NCI-H2227 (cell line): Measurements from ENCODE around the gene SAFB.
A peak's percentile ranks its signal among the peaks of the same experiment; 100 is the strongest.

Source experiments
- DNase-seq: peaks from one replicate; lab custom pipeline; 2025; ENCODE audit not compliant: unreplicated experiment; lab: John Stamatoyannopoulos, UW

The SAFB gene

DNA sequence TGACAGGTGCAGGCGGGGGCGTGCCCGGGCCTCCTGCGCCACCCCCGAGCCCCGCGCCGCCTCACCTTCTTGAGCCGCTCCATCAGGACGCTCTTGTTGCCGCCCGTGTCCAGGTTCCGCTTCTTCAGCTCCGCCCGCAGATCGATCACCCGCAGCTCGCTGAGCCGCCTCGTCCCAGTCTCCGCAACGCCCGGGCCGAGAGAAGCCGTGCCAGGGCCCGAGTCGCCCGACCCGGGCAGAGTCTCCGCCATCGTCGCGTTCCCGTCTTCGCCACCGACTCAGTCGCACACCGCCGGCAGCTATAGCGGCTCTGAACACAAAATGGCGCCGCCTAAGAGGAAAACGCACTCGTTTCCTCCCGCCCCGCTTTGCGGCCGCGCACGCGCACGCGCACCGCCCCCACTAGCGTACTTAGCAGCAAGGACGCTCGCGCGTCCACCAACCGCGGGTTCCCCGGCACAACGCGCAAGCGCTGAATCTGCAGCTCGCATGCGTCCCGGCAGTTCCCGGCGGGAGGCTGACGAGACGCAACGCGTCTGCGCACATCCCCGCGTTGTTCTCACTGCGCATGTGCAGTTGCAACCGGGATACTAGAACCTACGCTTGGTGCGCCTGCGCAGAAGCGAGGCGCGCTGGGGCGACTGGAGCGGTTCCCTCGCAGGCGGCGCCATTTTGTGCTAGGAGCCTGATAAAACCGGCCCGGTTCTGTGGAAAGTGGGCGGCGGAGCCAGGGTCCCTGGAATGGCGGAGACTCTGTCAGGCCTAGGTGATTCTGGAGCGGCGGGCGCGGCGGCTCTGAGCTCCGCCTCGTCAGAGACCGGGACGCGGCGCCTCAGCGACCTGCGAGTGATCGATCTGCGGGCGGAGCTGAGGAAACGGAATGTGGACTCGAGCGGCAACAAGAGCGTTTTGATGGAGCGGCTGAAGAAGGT is at the start of gene SAFB, which contains the start of gene SAFB2:
SAFB (plus strand) TSS at position 619 of the 932 bp plus-strand sequence; CDS start at position 742, 123 bp downstream.
SAFB2 (minus strand) TSS at position 312 of the 932 bp plus-strand sequence; CDS start at position 251, 61 bp downstream.
- DNase-seq, result peak; percentile 99

DNA sequence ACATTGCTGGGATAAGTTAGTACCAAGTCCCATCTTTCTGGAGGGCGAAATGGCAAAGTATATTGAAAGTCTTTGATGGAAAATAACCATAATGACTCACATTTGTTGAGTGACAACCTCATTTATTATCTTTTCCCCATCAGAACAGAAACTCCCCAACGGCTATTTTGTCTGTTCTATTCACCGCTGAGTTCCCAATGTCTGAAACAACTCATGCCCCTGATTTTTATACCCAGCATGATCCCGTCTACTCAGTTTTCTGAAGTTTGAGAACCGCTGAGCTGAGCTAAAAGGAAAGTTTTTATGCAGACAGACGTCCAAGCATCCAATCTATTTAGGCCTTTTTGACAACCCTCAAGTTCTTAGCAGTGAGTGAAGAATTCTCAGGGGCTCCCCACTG is 47.3 kb upstream of the SAFB start:
- no peak for DNase-seq

DNA sequence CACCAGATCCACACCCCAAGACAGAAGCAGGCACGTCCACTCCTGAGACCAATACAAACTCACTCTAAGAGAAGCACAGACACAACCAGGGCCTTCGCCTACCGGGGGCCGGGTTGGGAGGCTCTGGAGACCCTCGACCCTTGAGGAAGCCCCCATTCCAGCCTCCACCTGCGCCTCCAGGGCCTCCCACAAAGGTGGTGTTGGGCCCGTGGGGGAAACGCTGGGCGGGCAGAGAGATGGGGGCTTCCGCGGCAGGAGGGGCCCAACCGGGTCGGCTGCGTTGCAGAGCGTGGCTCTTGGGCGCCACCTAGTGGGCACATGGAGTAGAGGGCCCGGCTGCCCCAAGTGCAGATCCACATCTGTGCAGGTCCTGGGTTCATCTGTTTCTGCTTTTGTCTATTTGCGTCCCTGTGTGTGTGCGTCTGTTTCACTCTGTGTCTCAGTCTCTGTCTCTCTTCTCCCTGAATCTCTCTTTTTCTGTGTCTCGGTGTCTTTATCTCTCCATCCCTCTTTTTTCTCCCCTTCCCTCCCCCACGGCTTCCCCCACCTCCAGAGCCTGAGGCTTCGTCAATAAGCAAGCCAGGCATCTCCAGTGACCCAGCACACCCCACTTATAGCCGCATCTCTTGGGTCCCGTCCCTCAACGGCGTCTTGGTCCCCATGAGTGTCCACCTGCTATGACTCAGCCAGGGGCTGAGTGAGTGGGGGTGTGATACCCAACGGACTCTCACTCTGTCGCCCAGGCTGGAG is 44.6 kb upstream of the SAFB start:
- peak; percentile 80 for DNase-seq

DNA sequence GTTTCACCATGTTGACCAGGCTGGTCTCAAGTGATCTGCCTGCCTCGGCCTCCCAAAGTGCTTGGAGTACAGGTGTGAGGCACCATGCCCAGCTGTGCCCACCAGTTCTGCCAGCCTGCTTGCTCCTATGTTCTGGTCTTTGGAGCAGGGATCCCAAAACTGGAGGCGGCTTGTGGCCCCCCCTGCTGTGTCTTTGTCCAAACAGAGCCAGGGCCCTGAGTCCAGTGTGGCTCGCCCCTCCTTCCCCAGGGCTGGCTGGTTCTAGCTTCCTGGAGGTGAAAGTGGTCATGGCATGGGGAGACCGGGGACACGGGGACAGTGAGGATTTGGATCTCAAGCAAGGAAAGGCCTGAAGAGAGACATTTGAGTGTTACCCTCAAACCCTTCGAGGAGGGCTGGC is 43.6 kb upstream of the SAFB start:
- no peak for DNase-seq

DNA sequence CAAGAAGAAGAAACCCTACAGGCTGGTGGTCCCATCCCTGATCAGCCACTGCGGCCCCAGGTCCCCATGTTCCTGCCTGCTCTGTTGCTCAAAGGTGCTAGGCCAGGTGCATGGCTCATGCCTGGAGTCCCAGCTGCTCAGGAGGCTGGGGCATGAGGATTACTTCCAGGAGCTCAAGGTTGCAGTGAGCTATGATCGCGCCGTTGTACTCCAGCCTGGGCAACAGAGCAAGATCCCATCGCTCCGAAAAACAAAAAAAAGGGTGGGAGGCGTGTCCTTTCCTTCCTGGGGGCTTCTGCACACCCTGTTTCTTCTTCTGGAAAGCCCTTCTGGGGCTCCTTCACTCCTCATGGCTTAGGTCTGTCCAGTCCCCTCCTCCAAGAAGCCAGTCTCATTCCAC is 43.2 kb upstream of the SAFB start:
- DNase-seq, result no peak

DNA sequence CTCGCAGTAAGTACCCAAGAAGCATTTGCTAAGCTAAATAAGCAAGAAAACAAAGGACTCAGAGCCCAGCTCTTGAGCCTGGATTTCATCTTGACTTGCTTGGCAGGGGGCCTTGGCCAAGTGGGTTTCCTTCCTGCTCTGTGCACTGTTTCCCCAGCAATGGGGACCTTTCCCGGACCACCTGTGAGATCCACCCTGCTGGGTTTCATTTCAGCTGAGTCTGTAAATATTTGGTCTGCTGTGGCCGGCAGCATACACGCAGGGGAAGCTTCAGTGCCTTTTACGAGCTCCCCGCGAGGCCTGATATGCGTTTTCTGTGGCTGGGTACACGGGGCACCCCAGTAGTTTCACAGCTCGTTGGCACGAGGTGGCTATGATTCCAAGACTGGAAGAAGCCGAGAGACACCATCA is 42.7 kb upstream of the SAFB start:
- DNase-seq, result peak; percentile 24

DNA sequence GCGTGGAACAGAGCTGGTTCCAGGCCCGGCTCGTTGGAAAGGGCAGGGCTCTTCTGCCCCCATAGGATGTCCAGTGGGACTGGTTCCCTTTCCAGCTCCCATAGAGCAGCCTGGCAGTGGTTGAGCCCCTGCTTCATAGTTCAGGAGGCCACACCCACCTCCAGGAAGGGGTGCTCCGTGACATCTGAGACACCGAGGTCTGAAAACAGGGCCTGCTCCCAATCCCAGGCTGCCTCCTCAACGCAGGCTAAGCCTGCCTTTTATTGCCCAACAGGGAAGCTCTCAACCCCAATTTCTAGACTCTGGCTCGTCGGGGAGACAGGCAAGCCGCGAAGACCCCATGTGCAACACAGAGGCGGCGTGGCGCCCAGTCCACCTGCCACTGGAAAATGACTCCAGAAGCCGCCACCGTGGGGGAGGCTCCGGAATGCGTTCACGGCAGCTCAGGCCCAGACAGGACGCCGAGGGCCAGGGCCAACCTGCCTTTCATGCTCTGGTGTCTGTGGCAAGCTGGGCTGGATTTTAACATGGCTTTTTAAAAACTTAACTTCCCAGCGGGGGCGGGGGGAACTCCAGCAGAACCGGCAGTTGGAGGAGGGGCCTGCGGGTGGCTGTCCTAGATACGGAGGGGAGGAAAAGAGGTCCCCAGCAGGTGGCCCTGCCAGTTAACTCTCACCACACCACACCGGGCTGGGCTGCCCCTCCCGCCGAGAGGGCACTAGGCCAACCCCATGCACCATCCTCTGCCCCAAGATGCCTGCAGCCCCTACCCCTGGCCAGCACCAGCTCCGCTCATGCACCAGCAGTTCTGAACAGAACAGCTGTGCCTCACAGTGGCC is 37.2 kb upstream of the SAFB start:
- DNase-seq, result peak; percentile 34

DNA sequence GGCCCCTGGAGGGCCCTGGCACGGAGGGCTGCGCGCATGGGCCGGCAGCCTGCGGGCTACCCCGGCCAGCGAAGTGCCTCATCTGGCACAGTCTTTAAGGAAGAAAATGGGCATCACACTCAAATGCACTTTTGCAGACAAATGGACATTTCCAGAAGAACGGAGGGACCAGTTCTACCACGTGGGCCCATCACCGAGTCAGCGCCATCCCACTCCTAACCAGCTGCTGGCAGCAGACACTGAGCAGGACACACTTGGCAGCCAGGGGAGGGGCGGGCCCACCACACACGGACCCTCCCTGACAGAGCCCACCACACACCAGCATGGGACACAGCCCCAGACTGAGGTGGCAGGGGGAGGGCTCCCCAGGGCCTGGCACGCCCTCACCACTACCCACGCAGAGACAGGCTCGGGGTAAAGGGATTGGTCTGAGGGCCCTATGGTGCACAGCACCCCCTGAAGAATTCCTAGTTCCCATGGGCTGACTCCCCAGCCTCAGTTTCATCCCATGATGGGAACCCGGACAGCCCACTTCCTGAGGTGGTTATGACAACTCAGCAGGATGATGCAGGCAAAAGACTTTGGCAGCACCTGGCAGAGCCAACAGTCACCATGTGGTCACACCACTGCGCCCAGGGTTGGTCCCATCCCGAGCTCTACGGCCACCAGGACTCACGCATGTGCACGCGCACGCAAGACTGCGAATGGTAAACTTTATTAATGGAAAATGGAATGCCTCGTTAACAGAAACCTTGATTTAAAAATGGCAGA is 36.4 kb upstream of the SAFB start:
- DNase-seq, result no peak

DNA sequence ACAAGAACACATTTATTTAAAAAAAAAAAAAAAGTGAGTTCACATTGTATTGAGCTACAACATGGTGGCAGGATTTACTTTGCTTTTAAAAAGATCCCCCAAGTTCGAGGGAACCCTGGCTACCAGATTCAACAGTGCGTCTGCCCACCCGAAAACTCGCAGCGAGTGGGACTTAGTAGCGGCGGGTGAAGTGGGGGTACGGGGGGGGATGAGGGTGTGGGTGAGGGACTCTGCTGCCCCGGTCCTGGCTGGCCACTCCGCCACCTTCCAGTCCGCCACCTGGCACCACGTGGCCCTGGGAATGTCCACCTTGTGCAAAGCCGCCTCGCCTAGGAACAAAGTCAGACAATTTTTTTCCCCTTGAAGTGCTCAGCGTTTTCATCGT is 35.8 kb upstream of the SAFB start:
- DNase-seq, result no peak

DNA sequence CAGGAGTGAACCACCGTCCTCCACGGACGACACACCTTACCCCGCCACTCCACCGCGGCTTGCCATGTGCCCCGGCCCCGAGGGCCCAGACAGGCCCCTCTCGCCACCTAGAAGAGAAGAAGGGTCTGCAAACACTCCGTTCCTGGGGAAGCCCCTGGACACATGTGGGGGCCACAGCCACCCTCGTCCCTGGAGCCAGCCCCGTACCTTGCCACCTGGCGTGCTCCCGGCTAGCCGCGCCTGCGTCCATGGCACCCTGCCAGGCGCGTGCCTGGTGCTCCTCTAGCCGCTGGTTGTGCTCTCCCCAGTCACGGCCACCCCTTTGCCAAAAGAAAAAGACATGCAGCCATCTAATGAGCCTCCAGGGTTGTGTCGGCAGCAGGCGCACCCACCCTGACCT is 35.2 kb upstream of the SAFB start:
- no peak for DNase-seq

DNA sequence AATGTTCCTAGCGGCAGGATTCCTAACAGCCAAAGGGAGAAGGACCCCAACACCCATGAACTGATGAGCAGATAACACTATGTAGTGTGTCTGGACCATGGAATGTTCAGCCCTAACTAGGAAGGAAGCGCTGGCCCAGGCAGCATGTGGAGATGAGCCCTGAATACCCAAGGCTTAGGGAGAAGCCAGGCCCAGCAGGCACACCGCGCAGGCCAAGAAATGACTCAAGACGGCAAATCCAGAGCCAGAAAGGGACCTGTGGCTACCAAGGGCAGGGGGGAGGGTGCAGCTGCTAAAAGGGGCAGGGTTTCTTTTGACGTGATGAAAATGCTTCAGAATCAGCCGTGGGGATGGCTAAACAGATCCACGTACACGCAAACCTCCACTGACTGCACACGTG is 34.4 kb upstream of the SAFB start:
- no peak for DNase-seq

DNA sequence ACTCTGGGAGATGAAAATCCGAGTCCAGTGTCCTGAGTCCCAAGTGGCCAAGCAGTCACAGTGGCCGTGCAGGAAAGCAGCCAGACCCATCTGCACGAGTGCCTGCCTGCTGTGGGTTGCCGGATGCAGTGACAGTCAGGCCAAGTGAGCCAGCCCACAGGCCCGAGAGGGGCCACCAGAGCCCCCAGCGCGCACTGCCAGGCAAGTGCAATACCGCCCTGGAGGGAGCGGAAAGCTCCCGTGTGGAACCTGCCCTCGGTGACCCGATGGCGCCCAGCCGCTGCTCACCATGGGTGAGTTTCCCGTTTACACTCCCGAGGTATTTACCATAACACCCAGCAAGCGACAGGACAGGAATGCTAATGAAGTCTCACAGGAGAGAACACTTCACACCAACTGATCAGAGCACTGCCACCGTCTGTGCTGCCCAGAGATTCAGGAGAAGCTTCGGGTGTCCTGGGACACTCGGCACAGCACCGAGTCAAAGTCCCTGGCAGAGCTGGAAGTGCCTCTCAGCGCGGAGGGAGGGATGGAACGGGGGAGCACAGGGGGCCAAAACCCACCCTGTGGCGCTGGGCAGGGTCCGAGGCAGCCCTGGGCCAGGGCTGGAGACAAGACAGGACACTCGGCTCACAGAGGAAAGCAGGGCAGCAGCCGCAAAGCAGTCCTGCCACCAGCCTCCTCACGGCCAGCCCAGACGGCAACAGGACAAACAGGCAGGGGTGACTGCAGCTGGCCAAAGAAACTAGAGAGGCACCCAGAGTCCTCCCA is 33.8 kb upstream of the SAFB start:
- DNase-seq, result no peak

DNA sequence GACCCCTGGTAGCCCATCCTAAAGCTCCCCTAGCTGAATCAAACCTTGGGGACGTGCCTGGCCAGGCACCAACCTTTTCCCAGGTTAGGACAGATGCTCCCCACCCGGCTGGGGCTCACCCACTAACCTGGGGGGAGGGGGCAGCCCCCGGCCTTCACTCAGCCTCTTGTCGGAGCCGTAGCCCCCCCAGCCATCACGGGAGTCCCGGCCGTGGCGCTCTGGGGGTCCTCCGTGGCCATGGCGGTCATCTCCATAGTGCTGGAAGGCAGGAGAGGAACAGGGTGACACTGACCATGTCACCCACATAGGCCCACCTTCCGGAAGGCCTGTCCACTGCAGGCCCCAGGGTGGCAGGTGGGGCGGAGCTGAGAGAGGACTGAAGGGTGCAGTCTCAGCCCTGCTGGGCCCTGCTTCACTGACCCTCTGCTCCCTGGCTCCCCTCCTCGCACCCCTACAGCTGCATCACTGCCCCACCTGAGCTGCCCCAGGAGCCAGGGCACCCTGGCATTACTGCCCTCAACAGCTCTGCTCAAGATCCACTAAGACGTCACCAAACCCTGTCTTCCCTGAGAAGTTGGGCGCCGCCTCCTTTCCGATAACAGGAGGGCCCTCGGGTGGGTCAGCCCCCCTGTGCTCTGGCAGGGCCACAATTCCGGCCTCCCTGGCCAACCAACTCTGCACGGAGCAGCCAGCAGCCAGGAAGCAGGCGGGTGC is 32.6 kb upstream of the SAFB start:
- DNase-seq, result no peak

DNA sequence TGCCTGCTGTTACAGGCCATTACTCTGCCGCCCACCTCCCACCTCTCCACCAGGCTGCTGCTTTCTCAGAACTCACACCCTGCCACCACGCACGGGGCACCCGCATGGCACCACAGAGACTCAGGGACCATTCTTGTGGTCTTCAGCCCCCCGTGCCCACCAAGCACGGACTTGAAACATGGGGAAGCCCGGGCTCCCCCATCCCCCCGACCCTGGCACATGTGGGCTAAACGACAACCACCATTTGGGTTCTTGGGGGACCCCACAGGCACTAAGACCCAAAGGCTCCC is 32.1 kb upstream of the SAFB start:
- DNase-seq, result no peak

DNA sequence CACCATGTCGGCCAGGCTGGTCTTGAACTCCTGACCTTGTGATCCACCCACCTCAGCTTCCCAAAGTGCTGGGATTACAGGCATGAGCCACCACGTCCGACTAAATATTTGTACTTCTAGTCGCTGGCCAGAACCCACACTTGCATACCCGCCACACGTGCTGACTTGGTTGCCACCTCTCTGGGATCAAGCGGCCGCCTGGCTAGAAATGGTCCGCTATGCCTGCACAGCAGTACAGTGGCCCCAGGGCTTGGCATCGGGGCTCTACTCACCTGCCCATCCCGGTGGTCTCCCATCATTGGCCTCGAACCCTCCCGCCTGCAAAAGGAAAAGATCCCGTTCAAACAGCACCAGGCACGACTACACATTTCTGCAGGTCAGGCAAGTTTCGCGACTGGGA is 31.4 kb upstream of the SAFB start:
- no peak for DNase-seq

DNA sequence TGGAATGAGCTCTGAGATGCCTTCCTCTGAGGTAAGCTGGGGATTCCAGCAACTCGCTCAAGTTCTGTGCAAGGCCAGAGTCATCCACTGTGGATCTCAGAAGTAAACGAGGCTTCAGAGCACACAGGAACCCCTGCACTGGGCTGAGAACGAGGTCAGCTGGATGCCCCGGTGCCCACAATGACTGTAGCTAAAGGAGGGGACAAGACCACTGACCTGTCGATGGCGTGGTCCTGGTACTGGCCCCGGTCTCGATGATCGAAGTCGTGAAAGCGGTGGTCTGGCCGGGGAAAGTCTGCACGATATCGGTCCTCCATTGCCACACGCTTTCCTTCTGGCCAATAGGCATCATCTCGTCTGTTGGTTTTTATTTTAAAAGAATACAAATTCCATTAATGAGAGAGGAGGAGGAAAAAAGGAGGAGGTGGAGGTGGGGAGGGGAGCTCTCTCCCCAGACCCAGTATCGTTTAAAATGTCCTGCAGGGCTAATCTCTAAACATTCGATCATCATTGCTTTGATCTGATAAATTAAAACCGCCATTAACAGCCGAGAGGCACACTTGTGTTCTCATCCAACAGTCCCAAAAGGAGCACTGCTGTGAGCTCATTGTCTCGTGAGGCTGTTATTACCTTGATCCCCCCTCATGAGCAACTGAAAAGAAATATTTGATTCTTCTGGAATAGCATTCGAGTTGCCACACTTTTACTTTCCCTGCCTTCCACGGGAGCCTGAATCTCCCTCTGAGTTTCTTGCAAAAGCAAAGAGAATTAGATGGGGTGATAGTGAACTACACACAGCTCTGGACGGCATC is 30.1 kb upstream of the SAFB start:
- no peak for DNase-seq

DNA sequence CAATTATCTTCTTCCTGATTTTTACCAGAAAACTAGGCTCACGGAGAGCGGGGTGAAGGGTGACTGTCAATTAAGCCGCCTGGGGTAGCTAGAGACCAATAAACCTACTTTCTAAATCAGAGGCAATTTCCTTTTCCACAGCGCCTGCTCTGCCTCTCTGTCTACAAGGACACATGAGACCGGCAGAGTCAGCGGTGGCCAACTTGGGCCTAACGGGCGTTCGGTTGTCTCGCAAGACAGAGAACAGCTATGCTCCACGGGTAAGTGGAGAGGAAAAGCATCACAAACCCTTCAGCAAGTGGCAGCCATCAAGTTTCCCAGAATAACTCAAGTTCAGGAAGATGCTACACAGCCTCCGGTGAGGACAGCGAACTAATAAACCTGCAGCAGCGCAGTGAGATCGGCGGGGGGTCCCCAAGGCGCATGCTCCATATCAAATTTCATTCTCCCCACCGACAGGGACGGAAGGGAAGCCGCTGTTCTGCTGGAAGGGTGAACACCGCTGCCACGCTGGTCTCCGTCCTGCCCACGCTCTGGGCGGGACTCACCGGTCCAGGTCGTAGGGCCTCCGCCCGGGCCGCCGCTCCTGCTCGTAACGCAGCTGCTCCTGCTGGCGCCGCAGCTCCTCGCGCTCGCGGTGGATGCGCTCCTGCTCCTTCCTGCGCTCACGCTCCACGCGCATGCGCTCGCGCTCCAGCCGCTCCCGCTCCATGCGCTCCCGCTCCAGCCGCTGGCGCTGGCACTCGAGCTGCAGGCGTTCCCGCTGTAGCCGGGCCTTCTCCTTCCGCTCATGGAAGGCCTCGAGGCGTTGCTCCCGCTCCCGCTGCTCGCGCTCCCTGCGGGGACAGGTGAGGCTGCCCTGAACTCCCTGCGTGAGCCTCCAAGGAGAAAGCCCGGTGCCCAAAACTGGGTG is 29.3 kb upstream of the SAFB start:
- DNase-seq, result peak; percentile 85
